Astrocyte of the cerebellum (primary cell): ENCODE data around the gene SLC16A9.

Source experiments
- DNase-seq: peaks from one replicate; pipeline ENCODE4 v3.0.0-alpha.2; 2011; ENCODE audit warnings: low read depth
- H3K4me3 ChIP-seq: 2 replicates; pipeline ENCODE4 v1.5.1; 2011; ENCODE audit warnings: mild to moderate bottlenecking, low read depth, low read length, moderate library complexity
- CTCF ChIP-seq: IDR thresholded peaks from 2 replicates; pipeline ENCODE4 v1.5.1; 2012; ENCODE audit warnings: low read length, low read depth, moderate library complexity, mild to moderate bottlenecking; ENCODE audit errors: missing control alignments
- in situ Hi-C: cut with HindIII; loops from 2 replicates; pipeline ENCODE4 v1.10.0; 2017; ENCODE audit warnings: low sequenced_read_pairs

The SLC16A9 gene

GRCh38 chr10:59702347-59702746, 7.3 kb downstream of the SLC16A9 start:
- TF ChIP-seq CTCF: no peak
- in situ Hi-C loops: no loop called here
- no peak for DNase-seq
- no peak overlapping the region for H3K4me3 ChIP-seq

GRCh38 chr10:59700709-59701108, 8.9 kb downstream of the SLC16A9 start:
- no peak overlapping the region for H3K4me3 ChIP-seq
- DNase-seq: no peak
- in situ Hi-C loops: no loop called here
- TF ChIP-seq CTCF: peak; percentile 6

- H3K4me3 ChIP-seq: no peak overlapping the region
- in situ Hi-C loops: no loop called here
- TF ChIP-seq CTCF: no peak
- DNase-seq: no peak
These were observed 11.3 kb downstream of the SLC16A9 start for GRCh38 chr10:59698326-59698725.

GRCh38 chr10:59695637-59696036, 14.0 kb downstream of the SLC16A9 start:
- no peak for TF ChIP-seq CTCF
- in situ Hi-C loops: no loop called here
- no peak for DNase-seq
- no peak overlapping the region for H3K4me3 ChIP-seq

- no peak for TF ChIP-seq CTCF
- in situ Hi-C loops: no loop called here
- DNase-seq: no peak
- H3K4me3 ChIP-seq: no peak overlapping the region
These were observed 14.7 kb downstream of the SLC16A9 start for GRCh38 chr10:59694936-59695335.

- TF ChIP-seq CTCF: no peak
- no peak for DNase-seq
- in situ Hi-C loops: no loop called here
- no peak overlapping the region for H3K4me3 ChIP-seq
These were observed 17.5 kb downstream of the SLC16A9 start for GRCh38 chr10:59692113-59692512.

GRCh38 chr10:59688921-59689351, 20.7 kb downstream of the SLC16A9 start:
- no peak overlapping the region for H3K4me3 ChIP-seq
- DNase-seq: no peak
- TF ChIP-seq CTCF: no peak
- in situ Hi-C loops: no loop called here
